Measurements from ENCODE around the gene DCAF15.
"Not testable (repeated sequence)": the region's sequence is repeated elsewhere in the genome, so short reads cannot be mapped to it uniquely, and the experiment has no call there.

Gene DCAF15

DNA sequence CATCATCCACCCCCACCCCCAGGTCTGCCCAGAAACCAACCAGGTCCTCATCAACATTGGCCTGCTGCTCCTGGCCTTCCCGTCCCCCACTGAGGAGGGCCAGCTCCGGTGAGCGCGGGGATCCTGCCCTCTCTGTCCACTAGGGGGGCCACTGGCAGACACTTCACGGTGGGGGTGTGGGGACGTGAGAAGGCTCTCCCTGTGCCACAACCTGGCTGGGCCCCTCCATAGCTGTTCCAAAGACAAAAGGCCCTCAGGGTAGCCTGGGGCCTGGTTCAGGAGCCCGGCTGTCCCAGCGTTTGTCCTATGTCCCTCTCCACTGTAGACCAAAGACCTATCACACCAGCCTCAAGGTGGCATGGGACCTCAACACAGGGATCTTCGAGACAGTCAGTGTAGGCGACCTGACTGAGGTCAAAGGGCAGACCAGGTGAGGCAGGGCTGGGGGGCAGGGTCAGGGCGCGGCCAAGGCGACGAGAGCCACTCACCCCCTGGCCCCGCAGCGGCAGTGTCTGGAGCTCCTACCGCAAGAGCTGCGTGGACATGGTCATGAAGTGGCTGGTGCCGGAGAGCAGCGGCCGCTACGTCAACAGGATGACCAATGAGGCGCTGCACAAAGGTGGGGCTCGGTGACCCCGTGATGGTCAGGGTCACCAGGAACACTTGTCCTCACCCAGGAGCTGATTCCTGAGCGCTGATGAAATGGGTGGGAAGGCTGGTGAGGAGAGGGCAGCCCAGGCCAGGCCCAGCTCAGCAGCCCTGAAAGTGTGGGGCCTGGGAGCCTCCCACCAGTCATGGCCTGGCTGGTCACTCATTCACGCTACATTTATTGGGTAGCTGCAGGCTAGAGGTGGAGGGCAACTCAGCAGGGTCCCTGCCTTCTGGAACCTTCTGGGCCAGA, 7.9 kb downstream of the DCAF15 start:
- DNase-seq (ENCODE audit: low spot score) = no peak

- no peak for DNase-seq (ENCODE audit: low spot score)
Measured at GRCh38 chr19:13960863-13961784, 8.8 kb downstream of the DCAF15 start.

DNA sequence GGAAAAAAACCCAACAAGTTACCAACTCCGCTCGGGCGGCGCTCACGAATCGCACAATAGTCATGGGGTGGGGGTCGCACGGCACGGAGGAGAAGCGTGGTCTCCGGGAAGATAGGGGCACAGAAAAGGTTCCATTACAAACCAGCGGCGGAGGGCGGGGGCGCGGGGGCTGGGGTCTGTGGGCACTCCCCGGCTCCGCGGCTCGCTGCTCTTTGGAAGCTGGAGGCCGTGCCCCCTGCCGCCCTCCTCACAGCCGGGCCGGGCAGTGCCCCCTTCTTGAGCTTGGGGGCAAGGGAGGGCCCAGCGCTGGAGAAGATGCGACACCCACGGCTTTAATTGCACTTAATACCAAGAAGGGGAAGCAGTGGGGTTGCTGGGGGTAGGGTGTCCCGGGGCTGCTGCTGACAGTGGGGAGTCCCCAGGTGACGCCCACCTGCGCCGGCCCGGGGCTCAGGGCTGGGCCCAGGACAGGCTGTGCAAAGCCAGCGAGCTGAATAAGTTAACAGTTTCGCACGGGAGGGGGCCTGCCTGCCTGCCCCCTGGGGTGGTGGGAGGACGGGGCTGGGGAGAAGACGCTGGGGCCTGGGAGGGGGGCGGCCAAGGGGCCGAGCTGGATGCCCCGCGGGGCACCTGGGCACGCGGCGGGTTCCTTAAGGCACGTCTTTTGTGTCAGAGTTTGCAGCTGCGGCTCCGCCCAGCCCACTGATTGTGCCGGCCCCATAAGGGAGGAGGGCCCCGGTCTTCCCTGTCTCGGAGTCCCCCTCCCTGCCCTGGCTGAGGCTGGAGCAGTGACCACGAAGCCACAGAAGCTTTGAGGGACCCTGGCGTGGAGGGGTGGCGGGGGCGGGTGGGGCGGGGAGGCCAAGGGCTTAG, 9.8 kb downstream of the DCAF15 start:
- DNase-seq (ENCODE audit: low spot score) = no peak

DNA sequence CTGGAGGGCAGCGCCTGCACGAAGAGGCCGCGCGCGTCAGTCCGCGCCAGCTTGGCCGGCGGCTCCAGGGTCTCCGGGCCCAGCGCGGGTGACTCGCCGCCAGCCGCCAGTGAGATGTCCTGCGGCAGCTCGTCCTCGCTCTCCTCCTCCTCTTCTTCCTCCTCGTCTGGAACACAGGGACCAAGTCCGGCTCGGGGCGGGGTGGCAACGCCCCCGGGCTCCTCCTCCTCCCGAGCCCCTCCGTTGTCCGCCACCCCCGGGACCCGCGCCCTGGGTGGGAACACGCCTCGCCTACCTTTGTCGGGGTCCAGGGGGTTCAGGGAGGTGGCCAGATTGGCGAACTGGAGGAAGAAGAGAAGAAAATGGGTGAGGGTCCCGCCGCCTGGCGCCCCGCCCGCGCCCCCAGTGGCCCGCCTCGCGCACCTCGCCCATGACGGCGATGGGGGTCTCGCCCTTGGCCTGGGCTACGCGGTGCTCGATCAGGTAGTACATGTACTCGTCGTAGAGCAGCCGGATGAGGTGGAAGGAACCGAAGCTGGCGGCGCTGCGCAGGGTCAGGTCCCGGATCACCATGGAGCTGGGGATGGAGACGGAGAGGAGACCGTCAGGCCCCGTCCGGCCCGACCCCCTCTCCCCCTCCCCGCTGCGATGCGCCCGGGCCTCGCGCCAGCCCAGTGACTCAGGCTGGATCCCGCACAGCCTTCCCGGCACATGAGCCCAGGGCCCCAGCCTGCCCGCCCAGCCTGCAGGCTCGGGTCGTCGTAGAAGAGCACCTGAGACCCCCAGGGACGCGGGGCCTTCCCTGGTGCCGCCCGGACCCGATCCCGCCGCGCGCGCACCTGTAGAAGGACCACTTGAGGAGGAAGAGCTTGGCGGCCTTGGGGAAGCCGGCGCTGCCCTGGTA, 10.6 kb downstream of the DCAF15 start:
- no peak for DNase-seq (ENCODE audit: low spot score)

GRCh38 chr19:13963603-13964105, 11.3 kb downstream of the DCAF15 start:
- no peak for DNase-seq (ENCODE audit: low spot score)

DNA sequence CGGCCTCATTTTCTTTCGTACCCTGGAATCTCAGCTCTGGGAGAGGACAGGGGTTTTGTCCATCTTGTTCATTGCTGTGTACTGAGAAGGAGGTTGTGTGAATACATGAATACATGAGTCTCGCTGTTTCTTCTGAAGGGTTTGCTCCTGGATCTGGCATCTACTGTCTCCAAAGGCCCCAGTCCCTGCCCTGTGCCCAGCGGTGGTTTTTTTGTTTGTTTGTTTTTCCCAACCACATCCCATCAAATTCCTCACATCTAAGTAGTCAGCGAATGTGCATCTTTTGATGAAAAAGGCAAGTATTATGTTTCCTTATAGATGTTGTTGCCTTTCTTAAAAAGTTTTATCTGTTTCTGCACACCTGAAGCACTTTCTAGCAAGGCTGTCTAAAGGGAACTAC, 12.5 kb downstream of the DCAF15 start:
- DNase-seq (ENCODE audit: low spot score) = no peak

DNA sequence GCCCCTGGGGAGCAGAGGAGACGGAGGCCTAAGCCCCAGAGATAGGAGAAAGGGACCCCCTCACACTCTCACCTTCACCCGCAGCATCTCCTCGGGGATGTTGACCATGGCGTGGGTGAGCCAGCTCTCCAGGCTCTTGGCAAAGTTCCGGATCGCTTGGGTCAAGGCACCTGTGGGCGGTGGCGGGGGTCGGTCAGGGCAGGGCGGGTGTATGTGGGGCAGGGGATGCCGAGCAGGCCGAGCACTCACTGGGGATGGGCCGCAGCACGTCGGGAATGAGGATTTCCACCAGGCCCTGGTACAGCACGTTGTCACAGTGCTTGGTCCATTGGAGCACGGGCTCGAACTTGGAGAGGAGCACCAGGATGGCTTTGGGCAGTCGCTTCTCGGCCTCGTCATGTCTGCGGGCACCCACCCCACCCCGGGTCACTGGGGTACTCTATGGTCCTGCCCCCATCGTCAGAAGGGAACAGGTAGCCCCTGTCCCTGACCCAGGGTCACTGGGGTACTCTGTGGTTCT, 13.1 kb downstream of the DCAF15 start:
- DNase-seq (ENCODE audit: low spot score) = no peak

DNA sequence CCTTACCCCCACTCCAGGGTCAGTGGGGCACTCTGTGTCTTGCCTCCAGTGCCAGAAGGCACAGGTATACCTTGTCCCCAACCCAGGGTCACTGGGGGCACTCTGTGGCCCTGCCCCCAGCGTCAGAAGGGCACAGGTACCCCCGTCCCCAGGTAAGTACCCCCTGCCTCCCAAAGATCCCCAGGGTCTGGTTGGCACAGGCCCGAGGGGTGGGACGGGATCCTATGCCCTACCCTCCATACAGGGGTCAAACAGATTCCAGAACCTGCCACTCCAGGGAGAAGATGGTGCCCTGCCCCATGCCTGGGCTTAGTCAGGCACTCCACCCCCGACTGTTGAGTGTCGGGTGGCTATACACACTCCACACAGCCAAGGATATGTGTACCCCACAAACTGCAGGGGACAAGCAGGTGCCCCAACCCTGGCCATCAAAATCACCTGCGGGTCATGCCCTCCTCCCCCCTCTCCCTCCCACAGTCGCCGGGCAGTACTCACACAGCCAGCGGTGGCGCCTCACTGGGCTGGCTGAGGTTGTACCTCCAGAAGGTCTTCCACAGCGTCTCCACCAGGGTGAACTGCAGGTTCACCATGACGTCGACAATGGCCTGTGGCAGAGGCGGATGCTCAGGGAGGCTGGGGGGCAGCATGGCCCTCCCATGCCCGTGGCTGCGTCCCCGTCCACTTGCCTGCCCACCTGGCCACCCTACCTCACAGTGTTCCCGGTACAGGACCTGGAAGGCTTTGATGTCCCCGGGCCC, 13.8 kb downstream of the DCAF15 start:
- DNase-seq (ENCODE audit: low spot score) = no peak

GRCh38 chr19:13966684-13967128, 14.4 kb downstream of the DCAF15 start:
- DNase-seq (ENCODE audit: low spot score) = no peak

DNA sequence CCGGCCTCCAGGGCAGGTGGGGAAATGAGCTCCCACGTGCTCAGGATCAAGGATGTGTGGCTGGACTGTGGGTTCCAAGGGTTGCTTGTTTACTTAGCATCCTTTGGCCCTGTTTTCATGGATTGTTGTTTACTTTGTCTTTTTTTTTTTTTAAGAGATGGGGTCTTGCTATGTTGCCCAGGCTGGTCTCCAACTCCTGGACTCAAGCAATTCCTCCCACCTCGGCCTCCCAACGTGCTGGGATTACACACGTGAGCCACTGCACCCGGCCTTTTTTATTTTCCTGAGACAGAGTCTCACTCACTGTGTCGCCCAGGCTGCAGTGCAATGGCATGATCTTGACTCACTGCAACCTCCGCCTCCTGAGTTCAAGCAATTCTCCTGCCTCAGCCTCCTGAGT, 14.9 kb downstream of the DCAF15 start:
- DNase-seq (ENCODE audit: low spot score) = not testable (repeated sequence)

DNA sequence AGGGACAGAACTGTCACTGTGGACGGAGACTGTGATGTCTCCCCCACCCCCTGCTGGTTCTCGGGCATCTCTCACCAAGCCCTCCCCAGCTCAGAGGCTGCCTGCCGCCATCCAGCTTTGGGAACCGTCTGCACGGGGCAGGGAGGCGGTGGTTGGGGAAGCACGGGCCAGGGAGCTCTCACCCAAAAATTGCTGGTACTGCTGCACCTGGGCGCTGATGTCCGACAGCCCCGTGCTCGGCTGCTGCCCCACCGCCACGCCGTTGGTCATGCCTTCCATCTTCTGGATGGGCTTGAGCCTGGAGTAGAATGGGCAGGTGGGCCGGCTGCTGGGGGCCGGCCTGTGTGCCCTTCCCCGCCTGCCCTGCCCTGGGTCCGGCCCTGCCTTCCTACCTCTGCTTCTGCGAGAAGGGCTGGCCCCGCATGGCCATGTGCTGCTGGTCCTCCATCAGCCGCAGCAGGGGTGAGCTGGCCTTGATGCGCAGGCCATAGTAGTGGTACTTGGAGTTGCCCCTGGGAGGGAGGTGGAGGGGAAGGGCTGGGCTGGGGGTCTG, 16.1 kb downstream of the DCAF15 start:
- no peak for DNase-seq (ENCODE audit: low spot score)

GRCh38 chr19:13968999-13969398, 16.7 kb downstream of the DCAF15 start:
- no peak for DNase-seq (ENCODE audit: low spot score)

- no peak for DNase-seq (ENCODE audit: low spot score)
Measured at GRCh38 chr19:13969897-13970296, 17.6 kb downstream of the DCAF15 start.

DNA sequence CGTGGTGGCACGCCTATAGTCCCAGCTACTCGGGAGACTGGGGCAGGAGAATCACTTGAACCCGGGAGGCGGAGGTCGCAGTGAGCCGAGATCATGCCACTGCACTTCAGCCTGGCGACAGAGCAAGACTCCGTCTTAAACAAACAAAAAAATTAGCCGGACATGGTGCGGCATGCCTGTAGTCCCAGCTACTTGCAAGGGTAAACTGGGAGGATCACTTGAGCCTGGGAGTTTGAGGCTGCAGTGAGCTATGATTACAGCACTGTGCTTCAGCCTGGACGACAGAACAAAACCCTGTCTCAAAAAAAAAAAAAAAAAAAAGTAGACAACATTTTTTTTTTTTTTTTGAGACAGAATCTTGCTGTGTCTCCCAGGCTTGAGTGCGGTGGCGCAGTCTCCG, 19.6 kb downstream of the DCAF15 start:
- DNase-seq (ENCODE audit: low spot score) = not testable (repeated sequence)

- no peak for DNase-seq (ENCODE audit: low spot score)
Measured at GRCh38 chr19:13972368-13973155, 20.3 kb downstream of the DCAF15 start.

DNA sequence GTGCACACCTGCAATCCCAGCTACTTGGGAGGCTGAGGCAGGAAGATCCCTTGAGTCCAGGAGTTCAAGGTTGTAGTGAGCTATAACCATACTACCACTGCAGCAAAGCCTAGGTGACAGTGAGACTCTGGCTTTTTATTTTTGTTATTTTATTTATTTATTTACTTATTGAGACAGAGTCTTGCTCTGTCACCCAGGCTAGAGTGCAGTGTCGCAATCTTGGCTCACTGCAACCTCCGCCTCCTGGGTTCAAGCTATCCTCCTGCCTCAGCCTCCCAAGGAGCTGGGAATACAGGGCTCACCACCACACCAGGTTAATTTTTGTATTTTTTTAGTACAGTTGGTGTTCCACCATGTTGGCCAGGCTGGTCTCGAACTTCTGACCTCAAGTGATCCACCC, 21.2 kb downstream of the DCAF15 start:
- DNase-seq (ENCODE audit: low spot score) = not testable (repeated sequence)

GRCh38 chr19:13974073-13974472, 21.8 kb downstream of the DCAF15 start:
- no peak for DNase-seq (ENCODE audit: low spot score)

DNA sequence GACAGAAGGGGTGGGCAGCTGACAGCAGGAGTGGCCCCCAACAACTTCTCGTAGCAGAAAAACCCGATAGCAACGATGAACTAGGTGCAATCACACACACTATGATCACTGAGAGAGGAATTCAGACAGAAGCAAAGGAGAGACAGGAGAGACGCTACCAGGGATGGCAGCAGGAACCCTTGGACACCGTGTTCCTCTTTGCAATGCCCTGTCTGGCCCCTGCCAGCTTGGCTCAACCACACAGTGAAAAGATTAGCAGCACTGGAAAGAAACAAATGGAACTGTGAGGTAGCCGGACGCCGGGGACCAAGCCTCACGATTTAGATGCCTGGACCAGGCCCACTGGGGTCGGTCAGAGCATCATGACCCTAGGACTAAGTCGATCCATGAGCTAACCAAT, 23.6 kb downstream of the DCAF15 start:
- no peak for DNase-seq (ENCODE audit: low spot score)
